Left kidney (tissue), 8 donors: Measurements from ENCODE around the gene CLUH. TPM values are rescaled to one million over a fixed set of nuclear protein-coding genes. Genes with fewer than 3 reads are reported as not detected.

Experiments
- DNase-seq: peaks from one replicate; pipeline ENCODE4 v3.0.0-alpha.2; 2013
- long read RNA-seq, 8 donors: transcript quantifications; one replicate each; lab custom pipeline, GENCODE V29; 2026
- polyA plus RNA-seq: library from polyadenylated mRNA; unstranded; fragments of 120-200 nt; gene quantifications from one replicate; pipeline ENCODE4 v1.2.1, GENCODE V29; 2013; ENCODE audit not compliant: insufficient read length

CLUH gene
- 50.8 TPM for polyA plus RNA-seq
- long read RNA-seq, donor 1, partial matches to known transcripts = 7 of 7 reads
- long read RNA-seq, donor 1, other reads (novel, unspliced or antisense) = 0 of 7 reads
- long read RNA-seq, donor 2 = 0 reads
- long read RNA-seq, donor 3 = 0 reads
- long read RNA-seq, donor 4 = 0 reads
- long read RNA-seq, donor 5 = 0 reads
- long read RNA-seq, donor 6 = 0 reads
- long read RNA-seq, donor 7, partial matches to known transcripts = 11 of 11 reads
- long read RNA-seq, donor 7, other reads (novel, unspliced or antisense) = 0 of 11 reads
- long read RNA-seq, donor 8 = 0 reads

GRCh38 chr17:2711608-2712299, at the start of gene CLUH:
Gene CLUH, minus strand, starts transcription at chr17:2711764. Its CDS starts 103 bp downstream, at chr17:2711661.
- DNase-seq = peak; percentile 95

DNA sequence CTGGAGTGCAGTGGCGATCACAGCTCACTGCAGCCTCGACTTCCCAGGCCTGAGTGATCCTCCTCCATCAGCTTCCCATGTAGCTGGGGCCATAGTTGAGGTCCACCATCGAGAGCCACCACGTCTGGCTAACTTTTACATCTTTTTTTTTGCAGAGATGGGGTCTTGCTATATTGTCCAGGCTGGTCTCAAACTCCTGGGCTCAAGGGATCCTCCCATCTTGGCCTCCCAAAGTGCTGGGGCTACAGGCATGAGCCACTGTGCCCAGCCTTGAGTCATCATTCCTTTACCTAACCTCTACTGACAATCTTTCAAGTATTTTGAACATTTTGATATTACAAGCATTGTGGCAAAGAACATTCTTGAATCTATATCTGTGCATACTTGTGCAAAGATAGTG, 47.3 kb upstream of the CLUH start:
- no peak for DNase-seq

GRCh38 chr17:2755891-2756724, 44.5 kb upstream of the CLUH start:
- no peak for DNase-seq

DNA sequence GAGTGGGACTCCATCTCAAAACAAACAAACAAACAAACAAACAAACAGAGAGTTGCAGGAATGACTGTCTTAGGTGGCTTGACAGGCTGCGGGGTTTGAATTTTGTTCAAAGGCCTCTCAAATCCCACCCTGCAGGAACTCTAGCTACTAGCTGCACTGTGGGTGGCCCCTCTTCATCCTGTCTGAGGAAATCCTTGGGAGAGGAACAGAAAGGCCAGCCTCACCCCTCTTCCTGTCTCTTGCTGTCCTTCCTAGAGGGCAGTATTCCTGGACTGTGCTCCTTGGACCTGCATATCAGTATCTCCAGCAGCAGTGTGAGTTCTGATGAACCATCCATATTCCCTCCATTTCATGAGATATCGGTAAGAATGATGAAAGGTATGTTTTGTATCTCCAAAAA, 39.9 kb upstream of the CLUH start:
- no peak for DNase-seq

DNA sequence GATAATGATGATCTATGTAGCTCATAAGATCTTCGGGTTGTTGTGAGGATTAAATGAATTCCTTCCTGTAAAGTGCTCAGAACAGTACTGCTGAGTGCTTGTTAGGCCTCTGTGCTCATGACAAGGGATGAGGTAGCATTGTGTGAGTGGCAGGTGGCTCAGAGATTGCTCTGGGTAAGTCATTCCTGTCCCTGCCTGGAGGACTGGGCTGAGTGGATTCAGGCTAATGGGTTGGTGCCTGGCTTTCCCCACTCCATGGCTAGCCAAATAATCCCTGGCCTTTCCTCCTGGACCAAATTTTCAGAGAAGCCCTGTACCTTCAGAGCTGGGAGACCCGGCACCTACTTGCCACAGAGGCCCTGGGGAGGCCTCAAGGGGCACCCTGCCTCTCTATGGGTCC, 39.2 kb upstream of the CLUH start:
- DNase-seq = no peak

GRCh38 chr17:2749784-2750181, 38.2 kb upstream of the CLUH start:
- DNase-seq = peak; percentile 72

GRCh38 chr17:2749058-2749783, 37.7 kb upstream of the CLUH start, which contains the start of gene CCDC92B:
Gene CCDC92B, minus strand, starts transcription at chr17:2749652. Its CDS starts 14,507 bp downstream, at chr17:2735145.
- DNase-seq = no peak

GRCh38 chr17:2745317-2746037, 33.9 kb upstream of the CLUH start:
- peak; percentile 24 for DNase-seq

GRCh38 chr17:2737693-2738092, 26.1 kb upstream of the CLUH start:
- DNase-seq = no peak

- DNase-seq = no peak
Measured at GRCh38 chr17:2736956-2737355, 25.4 kb upstream of the CLUH start.

- no peak for DNase-seq
Measured at GRCh38 chr17:2735896-2736295, 24.3 kb upstream of the CLUH start.

- no peak for DNase-seq
Measured at GRCh38 chr17:2734939-2735338, 23.4 kb upstream of the CLUH start.

- DNase-seq = no peak
Measured at GRCh38 chr17:2731807-2732206, 20.2 kb upstream of the CLUH start.

DNA sequence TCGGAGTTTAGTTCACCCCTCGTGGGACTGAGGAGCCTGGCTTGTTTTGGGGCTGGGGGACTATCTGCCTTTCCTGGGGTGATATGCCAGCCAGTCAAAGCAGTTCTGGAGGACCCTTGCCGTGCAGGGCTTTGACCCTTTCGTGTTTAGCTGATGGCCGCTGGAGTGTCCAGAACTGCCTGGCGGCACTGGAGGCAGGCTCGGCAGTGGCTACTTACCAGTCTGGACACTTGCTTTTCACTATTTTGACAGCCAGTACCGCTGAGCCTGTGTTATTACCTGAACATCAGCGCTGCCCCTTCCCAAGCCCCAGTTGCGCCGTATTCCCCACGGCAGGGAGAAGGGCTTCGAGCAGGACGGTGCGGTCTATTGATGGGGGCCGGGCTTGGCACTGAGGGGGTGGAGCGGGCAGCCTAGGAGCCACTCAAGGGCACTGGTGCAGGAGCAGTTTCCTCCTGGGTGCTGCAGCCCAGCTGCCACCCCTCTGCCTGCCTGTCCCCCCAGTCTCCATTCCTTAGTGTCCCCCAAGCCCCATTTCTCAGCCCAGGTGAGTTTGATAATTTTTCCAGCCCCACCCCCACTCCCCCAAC, 19.3 kb upstream of the CLUH start:
- DNase-seq = no peak

DNA sequence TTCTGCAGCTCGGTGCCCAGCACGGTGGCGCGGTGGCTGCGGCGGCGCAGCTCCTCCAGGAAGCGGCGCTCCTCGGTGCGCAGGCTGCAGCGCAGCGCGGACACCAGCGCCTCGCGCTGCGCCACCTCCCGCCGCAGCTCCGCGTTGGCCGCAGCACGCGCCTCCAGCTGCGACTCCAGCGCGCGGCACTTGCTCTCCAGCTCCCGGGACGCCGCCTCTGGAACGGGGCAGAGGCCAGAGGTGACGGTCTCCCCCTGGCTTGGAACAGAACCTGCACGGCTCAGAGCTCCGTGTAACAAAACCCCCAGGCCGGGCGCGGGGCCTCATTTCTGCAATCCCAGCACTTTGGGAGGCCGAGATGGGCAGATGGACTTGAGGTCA, 13.2 kb upstream of the CLUH start:
- DNase-seq = peak; percentile 27

DNA sequence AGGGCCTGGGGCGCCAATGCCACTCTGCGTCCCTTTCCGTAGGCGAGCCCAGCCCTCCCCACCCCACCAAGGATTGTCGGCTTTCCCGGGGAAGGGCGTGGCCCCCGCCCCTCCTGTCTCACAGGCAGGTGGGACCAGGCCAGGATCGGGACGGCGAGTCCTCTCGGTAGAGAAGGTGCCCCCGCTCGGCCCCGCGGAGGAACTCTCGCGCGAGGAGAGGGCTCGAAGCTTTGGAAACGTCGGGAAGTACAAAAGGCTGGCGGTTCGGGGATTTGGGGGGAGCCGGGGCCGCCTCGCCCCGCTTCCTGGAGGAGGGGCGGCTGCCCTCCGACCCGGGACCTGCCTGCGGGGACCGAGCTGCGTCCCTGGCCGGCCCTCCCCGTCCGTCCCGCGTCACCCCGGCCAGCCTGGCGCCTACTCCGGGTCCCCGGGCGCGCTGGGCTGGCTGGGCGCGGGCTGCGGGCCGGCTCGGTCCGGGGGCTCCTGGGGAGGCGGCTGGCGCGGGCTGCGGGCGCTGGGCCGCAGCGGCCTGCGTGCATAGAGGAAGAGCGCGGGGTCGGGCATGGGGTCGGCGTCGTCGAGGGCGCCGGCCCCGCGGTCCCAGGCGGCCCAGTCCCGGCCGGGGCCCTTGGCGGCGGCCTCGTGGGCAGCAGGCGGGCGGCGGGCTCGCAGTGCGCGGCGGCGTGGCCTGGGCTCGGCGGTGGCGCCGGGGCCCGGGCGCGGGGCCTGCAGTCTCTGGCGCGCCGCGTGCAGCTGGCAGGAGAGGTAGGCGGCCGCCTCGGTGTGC, 12.6 kb upstream of the CLUH start:
- DNase-seq = peak; percentile 40

GRCh38 chr17:2723505-2723996, 12.0 kb upstream of the CLUH start:
- DNase-seq = no peak

GRCh38 chr17:2722611-2723010, 11.0 kb upstream of the CLUH start:
- DNase-seq = no peak

DNA sequence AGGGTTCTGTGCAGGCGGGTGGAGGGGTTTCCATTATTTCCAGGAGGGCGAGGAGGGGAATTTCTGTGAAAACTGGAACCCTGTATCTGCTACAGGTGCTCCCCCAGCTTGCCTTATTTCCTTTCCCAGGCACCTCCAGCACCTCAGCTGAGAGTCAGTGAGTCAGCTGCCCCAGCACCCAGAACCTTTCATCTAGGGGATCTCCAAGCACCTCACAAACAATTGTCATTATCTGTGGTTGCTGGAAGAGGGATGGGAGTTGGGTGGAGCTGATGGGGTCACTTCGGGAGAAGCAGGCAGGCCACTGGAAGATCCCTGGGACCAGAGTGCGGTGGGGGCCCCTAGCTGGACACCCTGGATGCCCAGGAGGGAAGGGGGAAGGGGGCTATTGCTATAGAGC, 10.0 kb upstream of the CLUH start:
- no peak for DNase-seq

DNA sequence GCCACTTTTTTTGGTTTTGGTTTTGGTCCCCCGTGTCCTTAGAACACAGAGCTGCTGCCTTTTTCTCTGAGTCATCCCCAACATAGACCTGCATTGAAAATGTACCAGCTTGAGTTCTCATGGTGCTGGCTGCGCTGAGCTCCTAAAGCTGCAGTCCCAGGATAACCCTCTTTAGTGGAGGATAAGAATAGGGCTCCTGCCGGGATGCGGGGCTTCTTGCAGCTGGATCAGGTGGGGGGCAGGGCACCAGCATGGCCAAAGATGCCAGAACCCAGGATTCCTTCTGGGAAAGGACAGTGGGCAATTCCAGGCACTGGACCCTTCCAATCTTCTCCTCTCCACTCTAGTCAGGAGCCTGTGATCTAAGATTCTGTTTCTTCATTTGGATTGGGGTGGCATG, 8.3 kb upstream of the CLUH start:
- no peak for DNase-seq
